Measurements from ENCODE around the gene SYPL2. TPM values are rescaled to one million over a fixed set of nuclear protein-coding genes. Genes with fewer than 3 reads are reported as not detected.

Gene SYPL2
- 1 to 10 TPM in 3 of 4 donors, under 1 TPM in 1; 0.48 to 5.9 (median 2.3) TPM for total RNA-seq

- Histone ChIP-seq H3K27me3 (no peaks in the 10 kb centered on the region), H3K36me3 (no peaks in the 10 kb centered on the region), H3K9me3 (no peaks in the 10 kb centered on the region), H3K4me3 (peak within 1 kb of the TSS; percentile 47 to 50), H3K27ac (peak within 1 kb of the TSS; percentile 82 to 83), H3K4me1 (no peaks in the 10 kb centered on the region)
- DNase-seq = peak; percentile 67 to 71
- intact Hi-C loops (cut with DNase I; ENCODE audit: low total_unique reads) = no loop called here
- TF ChIP-seq CTCF (IDR thresholded peaks at IDR 0.05) = no peak
- TF ChIP-seq POLR2A (IDR thresholded peaks at IDR 0.05) = peak in 1 of 2 donors; percentile 37
These were observed at the start of gene SYPL2 for GRCh38 chr1:109466452-109467300. TSS of gene SYPL2 (plus strand) at chr1:109466546. CDS start at chr1:109466844, 298 bp downstream.

GRCh38 chr1:109423498-109423897, 42.8 kb upstream of the SYPL2 start:
- peaks cover 0 to 16% of the 10 kb centered on the region in 2 donors for H3K4me1 ChIP-seq
- no peaks in the 10 kb centered on the region for H3K27me3 ChIP-seq
- H3K36me3 ChIP-seq = no peaks in the 10 kb centered on the region
- no peak overlapping the region for H3K4me3 ChIP-seq
- no peak overlapping the region for H3K27ac ChIP-seq
- TF ChIP-seq POLR2A (IDR thresholded peaks at IDR 0.05) (no peak), CTCF (IDR thresholded peaks at IDR 0.05) (no peak)
- DNase-seq = no peak
- no peaks in the 10 kb centered on the region for H3K9me3 ChIP-seq
- intact Hi-C loops (cut with DNase I; ENCODE audit: low total_unique reads) = loop anchor here (10.0 kb wide), 1 partner anchor 61 kb away; the partner anchor contains the start of gene ATXN7L2

GRCh38 chr1:109425391-109426280, 40.7 kb upstream of the SYPL2 start:
- Histone ChIP-seq H3K27me3 (no peaks in the 10 kb centered on the region), H3K4me3 (peak overlapping the region; percentile 80 to 90), H3K36me3 (no peaks in the 10 kb centered on the region), H3K4me1 (peaks cover 0 to 16% of the 10 kb centered on the region in 2 donors), H3K9me3 (no peaks in the 10 kb centered on the region), H3K27ac (peak overlapping the region; percentile 64 to 86)
- no peak for DNase-seq
- TF ChIP-seq POLR2A (IDR thresholded peaks at IDR 0.05) = no peak
- TF ChIP-seq CTCF (IDR thresholded peaks at IDR 0.05) = no peak
- intact Hi-C loops (cut with DNase I; ENCODE audit: low total_unique reads) = loop anchor here (10.0 kb wide), 1 partner anchor 59 kb away; the partner anchor contains the start of gene ATXN7L2

GRCh38 chr1:109426281-109427170, 39.8 kb upstream of the SYPL2 start, which contains the start of gene PSMA5:
TSS of gene PSMA5 (minus strand) at chr1:109426448. CDS start at chr1:109426330, 118 bp downstream.
- no peaks in the 10 kb centered on the region for H3K36me3 ChIP-seq
- peak within 1 kb of the TSS; percentile 80 to 90 for H3K4me3 ChIP-seq
- intact Hi-C loops (cut with DNase I; ENCODE audit: low total_unique reads) = loop anchor here (10.0 kb wide), 1 partner anchor 58 kb away; the partner anchor contains the start of gene ATXN7L2
- no peaks in the 10 kb centered on the region for H3K9me3 ChIP-seq
- H3K4me1 ChIP-seq = peaks cover 0 to 16% of the 10 kb centered on the region in 2 donors
- TF ChIP-seq CTCF (IDR thresholded peaks at IDR 0.05) = no peak
- peak in 1 of 2 donors; percentile 71 for TF ChIP-seq POLR2A (IDR thresholded peaks at IDR 0.05)
- DNase-seq = peak; percentile 94 to 97
- no peaks in the 10 kb centered on the region for H3K27me3 ChIP-seq
- peak within 1 kb of the TSS; percentile 70 to 86 for H3K27ac ChIP-seq

Measured in uterus (tissue), 4 donors.